GM21360 (cell line): ENCODE data around the gene IGF2.

ENCODE experiments used
- ATAC-seq: cut with Tn5 transposase; IDR thresholded peaks from one replicate; pipeline ENCODE4 v1.9.1; 2021; ENCODE audit warnings: mild to moderate bottlenecking, moderate library complexity; ENCODE audit not compliant: unreplicated experiment

The IGF2 gene

GRCh38 chr11:2106583-2107209, 32.5 kb downstream of the IGF2 start:
- no peak for ATAC-seq

DNA sequence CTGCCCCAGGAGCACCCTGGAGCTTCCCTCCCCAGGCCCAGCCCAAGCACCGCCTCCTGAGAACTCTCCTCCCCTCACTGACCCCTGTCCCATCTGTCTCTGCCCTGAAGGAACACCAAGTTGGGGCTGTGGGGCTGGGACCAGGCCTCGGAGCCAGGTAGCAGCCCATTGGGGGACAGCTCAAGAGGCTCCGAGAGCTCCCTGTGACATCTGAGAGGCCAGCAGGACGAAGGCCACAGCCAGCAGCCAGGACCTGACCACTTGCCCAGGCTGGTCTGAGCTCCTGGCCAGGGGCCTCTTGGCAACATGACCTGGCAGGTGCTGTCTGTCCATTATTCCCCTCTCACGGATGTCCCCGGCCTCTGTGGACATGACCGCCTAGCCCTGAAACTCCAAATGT, 33.7 kb downstream of the IGF2 start:
- ATAC-seq: no peak

DNA sequence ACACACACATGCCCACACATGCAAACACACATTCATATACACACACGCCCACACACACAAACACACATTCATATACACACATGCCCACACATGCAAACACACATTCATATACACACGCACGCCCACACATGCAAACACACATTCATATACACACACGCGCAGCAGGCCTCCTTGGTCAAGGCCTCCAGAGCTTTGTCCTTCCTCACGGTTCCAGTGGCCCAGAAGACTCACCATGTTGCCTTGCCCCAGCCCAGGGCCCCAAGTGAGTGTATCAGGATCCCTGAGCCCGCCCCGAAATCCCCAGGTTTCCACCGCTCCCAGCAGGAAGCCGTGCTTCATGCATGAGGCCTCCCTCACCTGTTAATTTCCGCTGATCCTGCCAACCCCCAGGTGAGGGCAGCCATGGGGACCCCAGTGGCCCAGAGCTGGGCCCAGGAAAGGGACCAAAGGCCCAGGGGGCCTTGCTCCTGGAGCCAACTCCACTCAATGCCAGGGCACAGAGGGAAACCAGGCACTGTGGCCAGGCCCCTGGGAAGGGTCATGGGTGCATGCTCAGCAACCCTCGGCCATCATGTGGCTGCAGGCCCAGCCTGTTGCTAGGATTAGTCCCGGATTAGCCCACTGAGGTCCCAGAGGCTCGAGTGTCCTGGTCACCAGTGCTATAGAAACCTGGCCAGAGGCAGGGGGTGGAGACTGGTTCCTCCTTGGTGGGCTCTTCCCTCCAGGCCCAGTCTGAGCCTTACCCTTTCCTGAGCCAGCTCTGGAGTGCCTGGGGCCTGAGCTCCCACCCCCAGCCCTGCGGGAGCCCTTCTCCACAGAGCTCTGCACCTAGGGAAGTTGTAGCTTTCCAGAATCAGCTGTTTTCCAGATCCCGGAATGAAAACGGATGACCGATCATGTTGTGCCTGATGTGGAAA, 34.4 kb downstream of the IGF2 start:
- no peak for ATAC-seq

GRCh38 chr11:2103668-2104523, 35.3 kb downstream of the IGF2 start:
- ATAC-seq: no peak

DNA sequence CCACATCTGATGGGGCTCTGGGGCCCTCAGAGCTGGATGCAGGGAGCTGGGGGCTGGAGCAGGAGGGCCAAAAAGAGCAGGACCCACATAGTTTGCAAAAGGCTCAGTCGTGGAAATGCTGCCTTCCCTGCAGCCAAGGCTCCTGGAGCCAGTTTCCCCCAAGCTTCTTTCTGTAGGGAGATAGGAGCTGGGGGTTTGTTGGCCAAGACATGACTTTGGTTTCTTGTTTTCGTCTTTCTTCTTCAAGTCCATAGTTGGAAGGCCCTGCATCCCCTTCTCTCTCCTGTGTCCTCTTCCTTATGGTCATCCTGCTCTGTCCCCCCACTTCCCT, 36.3 kb downstream of the IGF2 start:
- no peak for ATAC-seq

GRCh38 chr11:2102132-2102882, 36.9 kb downstream of the IGF2 start:
- no peak for ATAC-seq

DNA sequence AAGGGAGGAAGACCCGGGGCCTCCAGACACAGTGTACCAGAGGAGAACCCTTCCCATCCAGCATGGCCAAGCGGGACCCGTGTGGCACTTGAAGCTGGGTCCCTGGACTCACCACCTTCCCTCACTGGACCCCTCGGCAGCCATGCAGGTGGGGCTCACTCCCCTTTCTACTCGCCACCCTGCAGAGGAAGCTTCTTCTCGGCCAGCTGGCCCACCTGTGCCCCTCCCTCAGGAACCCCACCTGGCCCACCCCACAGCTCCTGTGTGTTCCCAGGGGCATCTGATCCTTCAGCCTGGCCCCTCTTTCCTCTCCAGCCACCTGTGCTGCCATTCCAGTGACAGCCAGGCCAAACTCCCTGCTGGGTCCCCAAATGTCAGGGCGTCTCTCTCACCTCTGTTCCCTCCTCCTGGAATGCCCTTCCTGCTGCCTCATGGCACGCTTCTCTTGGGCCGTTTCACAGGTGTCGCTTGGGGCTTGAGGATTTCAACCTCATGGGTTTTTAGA, 38.0 kb downstream of the IGF2 start:
- ATAC-seq: no peak

GRCh38 chr11:2100361-2101170, 38.6 kb downstream of the IGF2 start:
- no peak for ATAC-seq

- no peak for ATAC-seq
Observed at GRCh38 chr11:2099516-2100349, 39.5 kb downstream of the IGF2 start.

DNA sequence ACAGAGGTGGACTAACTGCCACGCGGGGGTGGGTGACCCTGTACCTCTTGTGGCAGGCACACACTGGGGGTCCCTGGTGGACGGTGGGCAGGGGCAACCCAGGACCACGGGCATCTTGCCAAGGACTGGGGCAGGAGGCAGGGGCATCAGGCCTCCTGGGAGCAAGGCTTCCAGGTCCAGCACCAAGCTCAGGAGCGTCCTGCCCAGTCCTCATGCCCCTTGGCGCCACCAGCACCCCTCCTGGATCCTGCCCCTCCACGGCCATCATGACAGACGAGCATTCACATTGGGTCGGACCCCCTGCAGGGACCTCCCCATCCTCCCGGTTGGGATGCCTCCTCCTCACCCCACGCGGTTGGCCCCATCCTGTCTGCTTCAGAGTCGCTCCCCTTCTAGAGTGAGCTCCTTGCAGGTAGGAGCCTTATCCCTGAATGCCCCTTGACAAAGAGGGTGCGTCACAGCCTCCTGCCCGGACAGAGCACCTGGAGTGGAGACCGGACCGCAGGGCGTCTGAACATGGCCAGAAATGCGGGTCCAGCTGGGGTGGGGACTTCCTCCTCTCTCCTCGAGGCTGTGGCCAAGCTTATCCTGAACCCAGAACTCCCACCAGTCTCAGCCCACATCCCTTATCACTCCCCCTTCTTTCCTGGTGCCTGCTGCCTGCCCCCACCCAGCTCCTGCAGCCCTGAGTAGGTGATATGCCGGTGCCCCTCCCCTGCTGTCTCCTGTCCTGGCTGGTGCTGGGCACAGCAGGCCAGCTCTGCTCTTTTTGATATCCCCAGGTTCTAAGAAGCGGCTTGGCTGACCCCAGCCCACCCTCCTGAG, 40.3 kb downstream of the IGF2 start:
- ATAC-seq: no peak

DNA sequence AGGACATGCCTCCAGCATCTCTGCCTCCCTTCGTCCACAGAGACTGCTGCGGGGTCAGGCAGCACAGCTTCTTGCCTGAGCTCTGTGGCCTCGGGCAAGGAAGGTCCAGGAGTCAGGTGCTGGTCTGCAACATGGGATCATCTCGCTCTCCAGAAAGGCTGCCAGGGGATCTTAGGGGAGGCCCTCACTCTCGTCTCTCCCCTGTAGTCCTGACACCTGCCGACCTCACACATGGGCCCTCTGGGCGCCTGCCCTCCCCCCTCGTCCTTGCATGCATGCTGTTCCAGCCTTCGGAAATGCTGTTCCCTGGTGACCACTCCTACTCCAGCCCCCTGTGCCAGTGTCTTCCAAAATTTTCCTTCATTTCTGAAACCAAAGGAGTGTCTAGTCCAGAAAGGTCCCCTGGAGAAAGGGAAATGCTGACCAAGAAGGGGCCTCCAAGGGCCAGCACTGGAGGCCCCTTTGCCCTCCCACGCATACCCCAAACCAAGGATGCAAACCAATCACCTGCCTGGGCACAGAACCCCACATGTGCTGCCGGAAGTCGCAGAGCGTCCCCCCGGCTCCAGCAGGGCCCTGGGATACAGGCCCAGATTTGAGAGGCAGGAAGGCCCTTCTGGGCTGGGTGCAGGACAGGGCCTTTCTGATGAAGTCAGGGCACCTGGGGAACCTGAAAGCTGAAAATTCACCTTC, 41.0 kb downstream of the IGF2 start:
- no peak for ATAC-seq

GRCh38 chr11:2097356-2097997, 41.7 kb downstream of the IGF2 start:
- ATAC-seq: no peak

DNA sequence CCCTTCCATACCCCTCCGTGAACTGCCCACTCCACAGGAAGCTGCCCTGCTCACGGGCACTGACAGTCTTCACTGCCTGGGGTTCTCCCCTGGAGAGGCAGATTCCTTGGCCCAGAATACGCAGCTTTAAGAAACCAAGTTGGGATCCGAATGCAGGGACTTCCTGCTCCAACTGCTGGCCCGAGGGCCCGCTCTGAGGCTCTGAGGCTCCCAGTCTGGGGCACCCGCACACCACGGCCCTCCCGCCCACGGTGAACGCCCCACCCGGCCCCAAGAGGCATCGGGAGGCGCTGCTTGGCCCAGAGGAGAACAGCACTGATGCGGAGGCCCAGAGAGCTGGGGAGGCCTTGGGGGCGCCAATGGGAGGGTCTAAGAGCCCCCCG, 42.3 kb downstream of the IGF2 start:
- ATAC-seq: no peak

DNA sequence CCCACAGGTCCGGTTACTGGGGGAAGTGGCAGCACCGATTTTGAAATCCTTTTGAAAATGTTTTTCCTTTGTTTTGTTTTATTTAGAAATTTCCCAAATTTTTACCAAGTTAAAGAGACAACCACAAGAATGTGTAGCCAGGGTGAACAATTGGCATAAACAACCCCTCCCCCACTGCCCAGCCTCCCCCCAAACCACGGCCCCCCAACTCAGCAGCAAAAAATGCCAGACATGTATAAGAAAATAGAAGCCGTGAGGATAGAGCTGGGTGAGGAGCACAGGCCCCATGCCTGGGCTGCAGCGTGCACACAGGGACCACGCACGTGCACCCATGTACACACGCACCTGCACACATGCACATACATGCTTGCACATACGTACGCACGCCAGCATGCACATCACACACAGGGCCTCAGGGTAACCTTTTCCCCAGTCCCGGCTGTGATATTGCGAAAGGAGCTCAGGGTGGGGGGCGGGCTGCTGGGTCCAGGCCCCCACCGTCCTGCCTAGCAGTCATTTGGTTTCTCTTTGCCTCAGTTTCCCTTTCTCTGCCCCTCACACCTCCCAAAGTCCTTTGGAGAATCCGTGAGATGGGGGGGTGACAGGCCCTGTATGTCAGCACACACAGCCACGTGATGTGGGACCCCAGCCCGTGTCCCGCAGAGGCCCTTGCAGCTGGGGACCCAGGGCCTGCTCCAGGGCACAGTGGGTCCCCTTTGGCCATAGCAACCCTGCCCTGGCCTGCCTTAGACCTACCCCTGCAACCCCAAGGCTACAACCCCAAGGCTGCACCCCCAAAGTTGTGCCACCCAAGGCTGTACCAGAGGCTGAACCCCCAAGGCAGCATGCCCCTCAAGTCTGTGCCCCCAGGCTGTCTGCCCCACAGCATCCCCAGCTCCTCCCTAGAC, 42.9 kb downstream of the IGF2 start:
- no peak for ATAC-seq

DNA sequence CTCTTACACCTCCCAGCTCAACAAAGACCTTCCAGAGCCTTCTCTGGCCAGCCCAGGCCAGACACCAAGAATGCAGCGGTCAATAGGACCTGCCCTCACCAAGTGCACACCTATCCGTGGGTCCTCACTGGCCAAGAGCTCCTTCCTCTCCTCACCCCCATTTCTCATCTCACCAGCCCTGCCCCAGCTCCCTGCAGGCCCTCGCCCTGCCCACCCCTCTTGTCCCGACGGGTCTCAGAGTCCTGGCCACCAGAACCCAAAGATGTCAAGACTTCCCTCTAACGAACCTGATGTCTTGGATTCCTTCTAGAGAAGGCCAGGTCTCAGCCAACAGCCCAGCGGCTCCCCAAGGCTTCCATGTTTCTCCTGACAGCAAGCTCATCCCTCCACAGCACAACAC, 43.6 kb downstream of the IGF2 start:
- no peak for ATAC-seq

- no peak for ATAC-seq
Observed at GRCh38 chr11:2095198-2095520, 44.0 kb downstream of the IGF2 start.
